Kidney epithelial cell (primary cell): Measurements from ENCODE around the gene ITGAX. TPM values are rescaled to one million over a fixed set of nuclear protein-coding genes. Genes with fewer than 3 reads are reported as not detected.

ENCODE experiments used
- DNase-seq: peaks from one replicate; pipeline ENCODE4 v3.0.0-alpha.2; 2010; ENCODE audit warnings: low read depth
- H3K27me3 ChIP-seq: 2 replicates; pipeline ENCODE4 v1.6.0; 2011; ENCODE audit warnings: low read length; ENCODE audit not compliant: control insufficient read depth, insufficient read depth
- H3K36me3 ChIP-seq: 2 replicates; pipeline ENCODE4 v1.5.1; 2011; ENCODE audit warnings: low read length; ENCODE audit not compliant: control insufficient read depth, insufficient read depth
- H3K4me3 ChIP-seq: 2 replicates; pipeline ENCODE4 v1.5.1; 2011; ENCODE audit warnings: low read depth, mild to moderate bottlenecking, control low read depth, low read length
- CTCF ChIP-seq: IDR thresholded peaks from 2 replicates; pipeline ENCODE4 v1.5.1; 2011; ENCODE audit warnings: mild to moderate bottlenecking, moderate library complexity, low read length, control low read depth, inconsistent platforms; ENCODE audit not compliant: insufficient read depth, poor library complexity, severe bottlenecking
- total RNA-seq: library from RNA; depleted of rRNA; stranded (reverse); fragments of >200 nt; gene quantifications from 2 replicates; pipeline ENCODE4 v1.2.3, GENCODE V29; 2015

The ITGAX gene
- total RNA-seq, 1 donor from 2014 or later: 0.04 TPM

- H3K4me3 ChIP-seq: no peak overlapping the region
- TF ChIP-seq CTCF: no peak
- no peak for DNase-seq
- H3K36me3 ChIP-seq: no peaks in the 10 kb centered on the region
- H3K27me3 ChIP-seq: no peaks in the 10 kb centered on the region
Observed at GRCh38 chr16:31375231-31375630, 20.3 kb downstream of the ITGAX start.

- no peak overlapping the region for H3K4me3 ChIP-seq
- no peak for DNase-seq
- no peaks in the 10 kb centered on the region for H3K36me3 ChIP-seq
- H3K27me3 ChIP-seq: no peaks in the 10 kb centered on the region
- TF ChIP-seq CTCF: no peak
Observed at GRCh38 chr16:31376705-31377104, 21.7 kb downstream of the ITGAX start.

- no peak for DNase-seq
- Histone ChIP-seq H3K27me3 (no peaks in the 10 kb centered on the region), H3K4me3 (no peak overlapping the region), H3K36me3 (no peaks in the 10 kb centered on the region)
- TF ChIP-seq CTCF: no peak
Observed at GRCh38 chr16:31377210-31377903, 22.4 kb downstream of the ITGAX start.

GRCh38 chr16:31380201-31380600, 25.2 kb downstream of the ITGAX start:
- Histone ChIP-seq H3K4me3 (no peak overlapping the region), H3K36me3 (no peaks in the 10 kb centered on the region), H3K27me3 (no peaks in the 10 kb centered on the region)
- no peak for TF ChIP-seq CTCF
- no peak for DNase-seq

GRCh38 chr16:31382485-31383161, 27.6 kb downstream of the ITGAX start:
- H3K4me3 ChIP-seq: no peak overlapping the region
- H3K36me3 ChIP-seq: no peaks in the 10 kb centered on the region
- H3K27me3 ChIP-seq: no peaks in the 10 kb centered on the region
- peak; percentile 66 for TF ChIP-seq CTCF
- DNase-seq: no peak
